WTC11 (cell line): ENCODE measurements around the gene GABRQ. TPM values are rescaled to one million over a fixed set of nuclear protein-coding genes. Genes with fewer than 3 reads are reported as not detected.

ENCODE experiments used
- ATAC-seq: fragments of 200-7000 bp; cut with Tn5 transposase; 2 replicates; pipeline ENCODE4 v1.10.0; 2021; ENCODE audit warnings: mild to moderate bottlenecking, moderate library complexity
- CTCF ChIA-PET: fragments of 300-600 bp; sonication (Branson Sonifier 250); formaldehyde crosslinking; loops from one replicate; lab custom pipeline; 2021; ENCODE audit warnings: antibody characterized with exemption; lab: Charles Lee
- POLR2A ChIA-PET: fragments of 350-600 bp; sonication (Branson Sonifier 250); formaldehyde crosslinking; loops from one replicate; lab custom pipeline; 2021; ENCODE audit warnings: antibody characterized with exemption; lab: Charles Lee
- DNase-seq: peaks from one replicate; pipeline ENCODE4 v3.0.0; 2021; ENCODE audit warnings: low spot score
- H3K27ac Mint-ChIP-seq: 2 replicates; pipeline ENCODE4 v1.8.0; 2021; ENCODE audit warnings: mixed read lengths
- H3K27me3 Mint-ChIP-seq: 2 replicates; pipeline ENCODE4 v1.8.0; 2021; ENCODE audit warnings: low read depth, mild to moderate bottlenecking, moderate library complexity, mixed read lengths
- H3K36me3 Mint-ChIP-seq: 2 replicates; pipeline ENCODE4 v1.8.0; 2021; ENCODE audit warnings: mixed read lengths
- H3K4me1 Mint-ChIP-seq: 2 replicates; pipeline ENCODE4 v1.8.0; 2022; ENCODE audit warnings: mixed read lengths
- H3K4me3 Mint-ChIP-seq: 2 replicates; pipeline ENCODE4 v1.8.0; 2021; ENCODE audit warnings: mild to moderate bottlenecking, moderate library complexity, mixed read lengths
- H3K9me3 Mint-ChIP-seq: 2 replicates; pipeline ENCODE4 v1.8.0; 2021; ENCODE audit warnings: mixed read lengths
- AFF4 ChIP-seq: sonication (generic); formaldehyde crosslinking; IDR thresholded peaks from 2 replicates; pipeline ENCODE4 v1.8.1; 2023; ENCODE audit warnings: mild to moderate bottlenecking, missing genetic modification reagents, borderline replicate concordance
- CTCF ChIP-seq: fragments of 200-600 bp; IDR thresholded peaks from 2 replicates; pipeline ENCODE4 v1.8.0; 2022; ENCODE audit warnings: antibody characterized with exemption
- ELF4 ChIP-seq: sonication (generic); formaldehyde crosslinking; IDR thresholded peaks from 2 replicates; pipeline ENCODE4 v1.8.1; 2022; ENCODE audit warnings: low read depth, mild to moderate bottlenecking, moderate library complexity, missing genetic modification reagents
- GABPB1 ChIP-seq: sonication (generic); formaldehyde crosslinking; IDR thresholded peaks from 2 replicates; pipeline ENCODE4 v1.8.1; 2023; ENCODE audit warnings: mild to moderate bottlenecking, missing genetic modification reagents
- GTF2I ChIP-seq: fragments of 250-450 bp; sonication (Bioruptor Pico); conservative IDR thresholded peaks from 2 replicates; pipeline ENCODE4 v1.4.0; 2021; ENCODE audit warnings: mild to moderate bottlenecking
- HMGA2 ChIP-seq: fragments of 250-450 bp; sonication (Bioruptor Pico); IDR thresholded peaks from 2 replicates; pipeline ENCODE4 v1.4.0; 2021; ENCODE audit warnings: mild to moderate bottlenecking, moderate library complexity
- TP53 ChIP-seq: sonication (generic); formaldehyde crosslinking; IDR thresholded peaks from 2 replicates; pipeline ENCODE4 v1.8.1; 2023; ENCODE audit warnings: mild to moderate bottlenecking, missing genetic modification reagents
- ZBTB21 ChIP-seq: sonication (generic); formaldehyde crosslinking; IDR thresholded peaks from 2 replicates; pipeline ENCODE4 v1.8.1; 2023; ENCODE audit warnings: mild to moderate bottlenecking, missing genetic modification reagents, borderline replicate concordance
- total RNA-seq: library from RNA; stranded (reverse); gene quantifications from 3 replicates; pipeline ENCODE4 v1.2.3, GENCODE V29; 2021
- TF ChIP-seq, protein P1 (sequence below): sonication (generic); formaldehyde crosslinking; IDR thresholded peaks from 2 replicates; pipeline ENCODE4 v1.8.1; 2022; ENCODE audit warnings: low read depth, missing genetic modification reagents, borderline replicate concordance
- TF ChIP-seq, protein P2 (sequence below): sonication (generic); formaldehyde crosslinking; IDR thresholded peaks from 2 replicates; pipeline ENCODE4 v1.8.0; 2023; ENCODE audit warnings: mild to moderate bottlenecking, missing genetic modification reagents
- TF ChIP-seq, protein P3 (sequence below): fragments of 250-450 bp; sonication (Bioruptor Pico); IDR thresholded peaks from 2 replicates; pipeline ENCODE4 v1.9.0; 2021; ENCODE audit warnings: mild to moderate bottlenecking
- TF ChIP-seq, protein P4 (sequence below): sonication (generic); formaldehyde crosslinking; IDR thresholded peaks from 2 replicates; pipeline ENCODE4 v1.8.0; 2022; ENCODE audit warnings: mild to moderate bottlenecking, missing genetic modification reagents

GABRQ gene
- total RNA-seq, 1 experiment from 2014 or later = 8.6 TPM

DNA sequence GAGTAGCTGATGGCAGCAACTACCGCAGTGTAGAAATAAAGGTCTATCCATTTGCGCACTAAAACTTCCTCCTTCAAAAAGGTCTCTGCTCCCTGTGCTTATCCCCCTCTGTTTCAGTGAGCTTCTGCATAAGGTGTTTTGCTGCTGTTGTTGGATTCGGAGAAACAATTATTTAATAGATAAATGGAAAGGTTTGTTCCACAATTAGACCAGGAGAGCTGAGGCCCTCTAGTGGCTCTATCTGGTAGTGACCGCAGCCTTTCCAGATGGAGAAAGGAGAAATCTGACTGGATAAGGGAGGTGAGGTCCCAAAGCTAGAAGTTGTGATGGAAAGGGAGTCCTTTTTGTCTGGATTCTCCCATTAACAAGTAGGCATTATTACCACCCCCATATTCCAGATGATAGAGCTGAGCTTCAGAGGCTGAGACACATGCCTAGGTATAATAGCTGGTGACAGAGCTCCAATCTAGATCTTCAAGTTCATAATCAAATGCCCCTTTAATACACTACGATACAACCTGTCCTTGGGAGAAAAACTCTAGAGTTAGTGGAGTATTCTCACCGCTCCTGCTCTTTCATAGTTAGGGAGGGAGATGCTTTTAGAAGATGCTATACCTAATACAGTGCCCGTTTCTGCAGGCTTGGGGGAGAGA, 5.1 kb upstream of the GABRQ start:
- no peak for ATAC-seq
- DNase-seq = peak; percentile 62
- H3K4me3 Mint-ChIP-seq = no peak overlapping the region
- H3K4me1 Mint-ChIP-seq = peaks cover 12% of the 10 kb centered on the region
- H3K9me3 Mint-ChIP-seq = no peaks in the 10 kb centered on the region
- TF ChIP-seq, protein P1, sequence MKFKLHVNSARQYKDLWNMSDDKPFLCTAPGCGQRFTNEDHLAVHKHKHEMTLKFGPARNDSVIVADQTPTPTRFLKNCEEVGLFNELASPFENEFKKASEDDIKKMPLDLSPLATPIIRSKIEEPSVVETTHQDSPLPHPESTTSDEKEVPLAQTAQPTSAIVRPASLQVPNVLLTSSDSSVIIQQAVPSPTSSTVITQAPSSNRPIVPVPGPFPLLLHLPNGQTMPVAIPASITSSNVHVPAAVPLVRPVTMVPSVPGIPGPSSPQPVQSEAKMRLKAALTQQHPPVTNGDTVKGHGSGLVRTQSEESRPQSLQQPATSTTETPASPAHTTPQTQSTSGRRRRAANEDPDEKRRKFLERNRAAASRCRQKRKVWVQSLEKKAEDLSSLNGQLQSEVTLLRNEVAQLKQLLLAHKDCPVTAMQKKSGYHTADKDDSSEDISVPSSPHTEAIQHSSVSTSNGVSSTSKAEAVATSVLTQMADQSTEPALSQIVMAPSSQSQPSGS (CRISPR knock-in tag) = no peak
- TF ChIP-seq GABPB1 (CRISPR knock-in tag) (no peak), CTCF (peak; percentile 67)
- no peak overlapping the region for H3K27ac Mint-ChIP-seq
- ChIA-PET CTCF (interaction anchor here (0.6 to 2.8 kb wide), 15 partner anchors 9 to 918 kb away, joined by 3 to 29 read pairs (median 4); partner anchors contain the start of gene GABRA3), POLR2A (no interaction called here)
- peaks cover 9% of the 10 kb centered on the region; the same call in 1 of the 2 replicates for H3K27me3 Mint-ChIP-seq
- no peaks in the 10 kb centered on the region for H3K36me3 Mint-ChIP-seq

DNA sequence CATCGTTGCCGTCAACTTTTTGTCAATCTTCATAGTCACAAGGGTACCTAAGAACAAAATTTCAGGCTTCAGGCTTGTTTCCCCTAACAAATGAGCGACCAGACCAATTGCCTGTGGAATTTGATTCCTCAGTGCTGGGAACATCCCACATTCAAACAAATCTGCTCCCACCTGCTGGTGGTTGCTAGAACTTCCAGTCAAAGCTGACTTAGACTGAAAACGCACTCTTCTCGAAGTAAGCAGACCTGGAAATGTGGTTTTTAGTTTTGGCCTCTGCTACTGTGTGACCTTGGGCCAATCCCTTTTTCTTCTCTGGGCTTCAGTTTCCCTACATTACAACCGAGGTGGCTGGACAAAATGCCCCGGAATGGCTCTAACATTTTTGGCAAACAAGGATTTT, 1.8 kb upstream of the GABRQ start:
- no peaks in the 10 kb centered on the region for H3K9me3 Mint-ChIP-seq
- TF ChIP-seq ELF4 (CRISPR knock-in tag) = no peak
- TF ChIP-seq, protein P2, sequence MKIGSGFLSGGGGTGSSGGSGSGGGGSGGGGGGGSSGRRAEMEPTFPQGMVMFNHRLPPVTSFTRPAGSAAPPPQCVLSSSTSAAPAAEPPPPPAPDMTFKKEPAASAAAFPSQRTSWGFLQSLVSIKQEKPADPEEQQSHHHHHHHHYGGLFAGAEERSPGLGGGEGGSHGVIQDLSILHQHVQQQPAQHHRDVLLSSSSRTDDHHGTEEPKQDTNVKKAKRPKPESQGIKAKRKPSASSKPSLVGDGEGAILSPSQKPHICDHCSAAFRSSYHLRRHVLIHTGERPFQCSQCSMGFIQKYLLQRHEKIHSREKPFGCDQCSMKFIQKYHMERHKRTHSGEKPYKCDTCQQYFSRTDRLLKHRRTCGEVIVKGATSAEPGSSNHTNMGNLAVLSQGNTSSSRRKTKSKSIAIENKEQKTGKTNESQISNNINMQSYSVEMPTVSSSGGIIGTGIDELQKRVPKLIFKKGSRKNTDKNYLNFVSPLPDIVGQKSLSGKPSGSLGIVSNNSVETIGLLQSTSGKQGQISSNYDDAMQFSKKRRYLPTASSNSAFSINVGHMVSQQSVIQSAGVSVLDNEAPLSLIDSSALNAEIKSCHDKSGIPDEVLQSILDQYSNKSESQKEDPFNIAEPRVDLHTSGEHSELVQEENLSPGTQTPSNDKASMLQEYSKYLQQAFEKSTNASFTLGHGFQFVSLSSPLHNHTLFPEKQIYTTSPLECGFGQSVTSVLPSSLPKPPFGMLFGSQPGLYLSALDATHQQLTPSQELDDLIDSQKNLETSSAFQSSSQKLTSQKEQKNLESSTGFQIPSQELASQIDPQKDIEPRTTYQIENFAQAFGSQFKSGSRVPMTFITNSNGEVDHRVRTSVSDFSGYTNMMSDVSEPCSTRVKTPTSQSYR (CRISPR knock-in tag) = no peak
- TF ChIP-seq TP53 (CRISPR knock-in tag) = no peak
- TF ChIP-seq CTCF = peak; percentile 32; the same call in 1 of the 2 replicates
- H3K36me3 Mint-ChIP-seq = no peaks in the 10 kb centered on the region
- peaks cover 35% of the 10 kb centered on the region for H3K4me1 Mint-ChIP-seq
- H3K4me3 Mint-ChIP-seq = no peak overlapping the region
- DNase-seq = peak; percentile 53
- ATAC-seq = peak; percentile 19
- CTCF ChIA-PET = interaction anchor here (2.1 to 4.0 kb wide), 2 partner anchors 34 to 883 kb away, joined by 12 to 22 read pairs; no protein-coding TSS in a partner anchor
- POLR2A ChIA-PET = no interaction called here
- no peak overlapping the region for H3K27ac Mint-ChIP-seq
- peaks cover 21% of the 10 kb centered on the region for H3K27me3 Mint-ChIP-seq

- CTCF ChIA-PET = no interaction called here
- no peak for DNase-seq
- ATAC-seq = no peak
- peak overlapping the region; percentile 84 for H3K4me3 Mint-ChIP-seq
- POLR2A ChIA-PET = no interaction called here
- H3K9me3 Mint-ChIP-seq = no peaks in the 10 kb centered on the region
- no peak overlapping the region for H3K27ac Mint-ChIP-seq
- no peaks in the 10 kb centered on the region for H3K36me3 Mint-ChIP-seq
- H3K27me3 Mint-ChIP-seq = peaks cover 21% of the 10 kb centered on the region
- peaks cover 50% of the 10 kb centered on the region for H3K4me1 Mint-ChIP-seq
- no peak for TF ChIP-seq GTF2I
- TF ChIP-seq ZBTB21 = no peak
- TF ChIP-seq HMGA2 = no peak
- TF ChIP-seq, protein P3, sequence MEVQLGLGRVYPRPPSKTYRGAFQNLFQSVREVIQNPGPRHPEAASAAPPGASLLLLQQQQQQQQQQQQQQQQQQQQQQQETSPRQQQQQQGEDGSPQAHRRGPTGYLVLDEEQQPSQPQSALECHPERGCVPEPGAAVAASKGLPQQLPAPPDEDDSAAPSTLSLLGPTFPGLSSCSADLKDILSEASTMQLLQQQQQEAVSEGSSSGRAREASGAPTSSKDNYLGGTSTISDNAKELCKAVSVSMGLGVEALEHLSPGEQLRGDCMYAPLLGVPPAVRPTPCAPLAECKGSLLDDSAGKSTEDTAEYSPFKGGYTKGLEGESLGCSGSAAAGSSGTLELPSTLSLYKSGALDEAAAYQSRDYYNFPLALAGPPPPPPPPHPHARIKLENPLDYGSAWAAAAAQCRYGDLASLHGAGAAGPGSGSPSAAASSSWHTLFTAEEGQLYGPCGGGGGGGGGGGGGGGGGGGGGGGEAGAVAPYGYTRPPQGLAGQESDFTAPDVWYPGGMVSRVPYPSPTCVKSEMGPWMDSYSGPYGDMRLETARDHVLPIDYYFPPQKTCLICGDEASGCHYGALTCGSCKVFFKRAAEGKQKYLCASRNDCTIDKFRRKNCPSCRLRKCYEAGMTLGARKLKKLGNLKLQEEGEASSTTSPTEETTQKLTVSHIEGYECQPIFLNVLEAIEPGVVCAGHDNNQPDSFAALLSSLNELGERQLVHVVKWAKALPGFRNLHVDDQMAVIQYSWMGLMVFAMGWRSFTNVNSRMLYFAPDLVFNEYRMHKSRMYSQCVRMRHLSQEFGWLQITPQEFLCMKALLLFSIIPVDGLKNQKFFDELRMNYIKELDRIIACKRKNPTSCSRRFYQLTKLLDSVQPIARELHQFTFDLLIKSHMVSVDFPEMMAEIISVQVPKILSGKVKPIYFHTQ (CRISPR knock-in tag) = no peak
- TF ChIP-seq, protein P4, sequence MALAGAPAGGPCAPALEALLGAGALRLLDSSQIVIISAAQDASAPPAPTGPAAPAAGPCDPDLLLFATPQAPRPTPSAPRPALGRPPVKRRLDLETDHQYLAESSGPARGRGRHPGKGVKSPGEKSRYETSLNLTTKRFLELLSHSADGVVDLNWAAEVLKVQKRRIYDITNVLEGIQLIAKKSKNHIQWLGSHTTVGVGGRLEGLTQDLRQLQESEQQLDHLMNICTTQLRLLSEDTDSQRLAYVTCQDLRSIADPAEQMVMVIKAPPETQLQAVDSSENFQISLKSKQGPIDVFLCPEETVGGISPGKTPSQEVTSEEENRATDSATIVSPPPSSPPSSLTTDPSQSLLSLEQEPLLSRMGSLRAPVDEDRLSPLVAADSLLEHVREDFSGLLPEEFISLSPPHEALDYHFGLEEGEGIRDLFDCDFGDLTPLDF = no peak
- TF ChIP-seq AFF4 (CRISPR knock-in tag) = no peak
Measured at GRCh38 chrX:152638443-152638904, 779 bp downstream of the GABRQ start.
